ENCODE measurements around the gene GRIK4. TPM values are rescaled to one million over a fixed set of nuclear protein-coding genes. Genes with fewer than 3 reads are reported as not detected.

GRIK4 gene
- total RNA-seq, 1 donor from 2014 or later: 2.2 TPM

DNA sequence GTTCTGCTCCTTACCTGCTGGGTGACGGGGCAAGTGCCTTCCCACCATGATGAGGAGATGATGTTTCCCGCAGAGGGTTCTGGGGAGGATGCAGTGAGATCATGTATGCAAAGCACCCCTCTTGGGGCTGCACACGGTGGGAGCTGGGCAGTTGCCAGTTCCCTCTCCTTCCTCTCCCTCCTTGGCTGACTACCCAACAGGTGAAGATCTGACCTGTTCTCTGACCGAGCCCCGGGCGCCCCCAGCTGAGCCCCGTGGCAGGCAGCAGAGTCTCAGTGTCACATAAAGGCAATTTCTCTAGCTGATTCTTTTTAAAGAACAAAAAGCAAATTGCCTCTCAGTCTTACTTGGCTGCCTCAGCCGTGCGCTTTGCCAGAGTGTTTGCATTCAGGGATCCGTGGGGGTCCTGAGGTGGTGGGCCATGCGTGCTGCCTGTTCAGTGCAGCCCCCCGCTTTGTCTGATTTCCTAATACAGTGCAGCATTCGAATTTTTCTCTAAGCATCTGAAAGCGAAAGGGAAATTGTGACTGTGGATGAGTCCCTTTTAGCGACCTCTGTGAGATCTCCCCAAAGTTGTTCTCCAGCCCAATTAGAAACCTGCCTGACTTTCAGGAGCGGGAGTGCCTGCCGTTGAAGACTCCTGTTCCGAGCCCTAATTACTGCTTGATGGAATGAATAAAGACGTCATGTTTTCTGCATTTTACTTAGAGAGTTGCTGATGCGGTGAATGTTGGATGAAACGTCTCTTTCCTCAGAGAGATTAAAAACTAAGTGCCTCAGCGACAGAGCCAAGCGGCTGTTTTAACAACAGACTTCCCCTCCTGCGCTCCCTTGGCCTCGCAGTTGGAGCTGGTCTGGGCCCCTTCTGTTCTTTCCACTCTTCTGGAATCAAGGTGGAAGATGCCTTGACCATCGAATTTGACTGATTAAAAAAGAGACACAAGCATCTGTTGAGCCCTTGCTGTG lies 86.0 kb downstream of the GRIK4 start:
- Mint-ChIP-seq H3K27ac (no peak overlapping the region), H3K9me3 (no peaks in the 10 kb centered on the region), H3K36me3 (no peaks in the 10 kb centered on the region), H3K27me3 (ENCODE audit: low read depth) (peaks cover 40% of the 10 kb centered on the region), H3K4me3 (no peak overlapping the region), H3K4me1 (no peaks in the 10 kb centered on the region)
- no peak for DNase-seq (ENCODE audit: low spot score in 2 of 2, unreplicated experiment in 2 of 2)
- TF ChIP-seq CTCF (IDR thresholded peaks at IDR 0.05; ENCODE audit: unreplicated experiment): no peak

DNA sequence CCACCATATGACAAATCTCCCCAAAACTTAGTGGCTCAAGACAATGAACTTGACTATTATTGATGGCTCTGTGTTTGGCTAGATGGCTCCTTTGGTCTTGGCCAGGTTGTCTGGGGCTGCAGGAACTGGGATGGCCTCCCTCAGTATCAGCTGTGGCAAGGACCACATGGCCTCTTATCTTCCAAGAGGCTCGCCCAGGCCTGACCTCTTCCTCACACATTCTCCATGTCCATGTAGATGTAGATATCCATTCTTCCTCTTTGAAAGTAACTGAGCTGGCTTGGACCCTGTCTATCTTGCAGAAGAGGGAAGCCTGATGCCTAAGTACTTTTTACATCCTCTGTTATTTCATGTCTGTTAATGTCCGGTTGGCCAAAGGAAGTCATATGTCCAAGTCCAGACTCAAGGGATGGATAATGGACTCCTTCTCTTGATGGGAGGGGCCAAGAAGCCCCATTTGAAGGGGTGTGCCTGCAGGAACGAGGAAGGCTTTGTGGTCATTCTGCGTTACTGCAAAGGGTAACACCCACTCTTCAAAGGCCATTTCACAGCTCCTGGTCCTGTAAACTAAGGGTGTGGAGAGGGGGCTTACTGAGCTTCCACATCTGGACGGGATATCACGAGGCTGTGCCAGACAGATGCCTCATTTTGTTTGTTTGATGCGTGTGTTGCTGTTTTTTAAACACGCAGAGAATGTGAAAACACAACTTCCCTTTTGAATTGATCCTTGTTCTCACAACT lies 87.1 kb downstream of the GRIK4 start:
- H3K4me1 Mint-ChIP-seq: no peaks in the 10 kb centered on the region
- H3K36me3 Mint-ChIP-seq: no peaks in the 10 kb centered on the region
- peaks cover 32% of the 10 kb centered on the region for H3K27me3 Mint-ChIP-seq (ENCODE audit: low read depth)
- H3K9me3 Mint-ChIP-seq: no peaks in the 10 kb centered on the region
- no peak overlapping the region for H3K4me3 Mint-ChIP-seq
- H3K27ac Mint-ChIP-seq: no peak overlapping the region
- DNase-seq (ENCODE audit: low spot score in 2 of 2, unreplicated experiment in 2 of 2): no peak
- TF ChIP-seq CTCF (IDR thresholded peaks at IDR 0.05; ENCODE audit: unreplicated experiment): no peak

DNA sequence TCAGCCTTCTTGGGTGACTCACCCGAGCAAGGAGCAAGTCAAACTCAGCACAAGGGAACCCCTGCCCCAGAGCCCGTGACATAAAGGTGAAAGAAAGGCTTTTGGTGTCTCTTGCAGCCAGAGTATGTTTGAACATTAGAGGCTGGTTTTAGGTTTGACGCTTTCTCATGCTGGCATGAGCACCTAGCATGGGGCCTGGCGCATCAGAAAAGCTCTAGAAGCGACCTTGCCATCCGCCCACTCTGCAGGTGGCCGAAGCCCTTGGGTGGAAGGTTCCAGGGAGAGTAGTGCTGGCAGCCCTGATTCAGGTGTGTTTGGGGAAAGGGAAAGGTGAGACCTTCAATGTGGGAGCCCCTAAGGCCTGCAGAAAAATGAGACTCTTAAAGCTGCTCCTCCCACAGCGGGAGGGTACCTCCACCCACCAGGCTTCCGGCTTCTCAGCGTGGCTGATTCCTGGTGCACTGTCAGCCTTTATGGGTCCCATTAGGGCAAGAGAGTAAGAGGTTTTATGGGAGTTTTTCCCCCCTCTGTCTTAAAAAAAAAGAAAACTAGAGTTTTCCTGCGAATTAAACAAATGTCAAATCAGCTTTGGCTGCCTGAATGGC lies 88.4 kb downstream of the GRIK4 start:
- Mint-ChIP-seq H3K27ac (no peak overlapping the region), H3K27me3 (ENCODE audit: low read depth) (peaks cover 30% of the 10 kb centered on the region), H3K4me1 (no peaks in the 10 kb centered on the region), H3K4me3 (no peak overlapping the region), H3K36me3 (no peaks in the 10 kb centered on the region), H3K9me3 (no peaks in the 10 kb centered on the region)
- TF ChIP-seq CTCF (IDR thresholded peaks at IDR 0.05; ENCODE audit: unreplicated experiment): no peak
- DNase-seq (ENCODE audit: low spot score in 2 of 2, unreplicated experiment in 2 of 2): no peak

DNA sequence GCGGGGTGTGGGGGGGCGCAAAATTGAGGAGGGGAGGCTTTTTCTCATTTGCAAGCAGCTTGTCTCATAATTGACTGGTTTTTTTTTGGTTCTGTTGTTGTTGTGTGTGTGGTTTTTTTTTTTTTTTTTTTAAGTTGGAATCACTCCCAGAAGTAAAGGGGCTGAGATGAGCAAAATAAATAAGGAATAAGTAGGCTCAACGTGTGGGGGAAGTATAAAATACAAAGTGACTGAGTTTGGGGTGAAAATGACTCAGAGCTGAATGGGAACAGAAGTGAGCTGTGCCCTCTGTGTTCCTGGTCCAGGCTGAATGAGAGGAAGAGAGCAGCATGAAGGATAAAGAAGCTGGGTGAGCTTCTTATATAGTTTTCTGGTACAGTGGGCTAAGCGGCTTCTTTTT lies 90.0 kb downstream of the GRIK4 start:
- no peak overlapping the region for H3K27ac Mint-ChIP-seq
- H3K36me3 Mint-ChIP-seq: no peaks in the 10 kb centered on the region
- no peak for TF ChIP-seq CTCF (IDR thresholded peaks at IDR 0.05; ENCODE audit: unreplicated experiment)
- no peak overlapping the region for H3K4me3 Mint-ChIP-seq
- no peaks in the 10 kb centered on the region for H3K9me3 Mint-ChIP-seq
- no peak for DNase-seq (ENCODE audit: low spot score in 2 of 2, unreplicated experiment in 2 of 2)
- H3K4me1 Mint-ChIP-seq: no peaks in the 10 kb centered on the region
- H3K27me3 Mint-ChIP-seq (ENCODE audit: low read depth): peaks cover 28% of the 10 kb centered on the region

GRCh38 chr11:120603071-120603470 lies 91.5 kb downstream of the GRIK4 start:
- H3K4me3 Mint-ChIP-seq: no peak overlapping the region
- no peak overlapping the region for H3K27ac Mint-ChIP-seq
- TF ChIP-seq CTCF (IDR thresholded peaks at IDR 0.05; ENCODE audit: unreplicated experiment): no peak
- no peaks in the 10 kb centered on the region for H3K9me3 Mint-ChIP-seq
- no peaks in the 10 kb centered on the region for H3K4me1 Mint-ChIP-seq
- peaks cover 34% of the 10 kb centered on the region for H3K27me3 Mint-ChIP-seq (ENCODE audit: low read depth)
- no peak for DNase-seq (ENCODE audit: low spot score in 2 of 2, unreplicated experiment in 2 of 2)
- no peaks in the 10 kb centered on the region for H3K36me3 Mint-ChIP-seq

All from mesothelial cell of epicardium (in vitro differentiated cells).